NOMO-1 (cell line): ENCODE measurements around the gene SLC13A5.
"Not testable (repeated sequence)": the region's sequence is repeated elsewhere in the genome, so short reads cannot be mapped to it uniquely, and the experiment has no call there.

Experiments used
- DNase-seq, 2 experiments: peaks; one replicate each; lab custom pipeline; 2025; ENCODE audit not compliant: unreplicated experiment in 2 of 2; lab: John Stamatoyannopoulos, UW

Gene SLC13A5

DNA sequence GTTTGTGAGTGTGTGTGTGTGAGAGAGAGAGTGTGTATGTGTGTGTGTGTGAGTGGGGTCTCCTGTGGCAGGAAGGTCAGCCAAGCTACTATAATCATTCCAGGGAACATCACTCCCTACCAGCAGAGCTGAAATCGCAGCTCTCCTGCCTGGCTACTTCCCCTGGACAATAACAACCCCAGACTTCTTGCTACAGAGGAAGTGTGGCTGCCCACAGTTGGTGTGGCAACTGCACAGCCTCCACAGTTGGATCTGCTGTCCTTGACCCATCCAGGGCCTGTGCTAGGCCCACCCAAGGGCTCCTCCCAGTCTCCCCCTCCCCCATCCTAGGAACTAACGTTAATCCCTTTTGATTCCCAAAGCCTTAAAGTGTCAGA, 1.5 kb downstream of the SLC13A5 start:
- peak; percentile 18 to 57 for DNase-seq

DNA sequence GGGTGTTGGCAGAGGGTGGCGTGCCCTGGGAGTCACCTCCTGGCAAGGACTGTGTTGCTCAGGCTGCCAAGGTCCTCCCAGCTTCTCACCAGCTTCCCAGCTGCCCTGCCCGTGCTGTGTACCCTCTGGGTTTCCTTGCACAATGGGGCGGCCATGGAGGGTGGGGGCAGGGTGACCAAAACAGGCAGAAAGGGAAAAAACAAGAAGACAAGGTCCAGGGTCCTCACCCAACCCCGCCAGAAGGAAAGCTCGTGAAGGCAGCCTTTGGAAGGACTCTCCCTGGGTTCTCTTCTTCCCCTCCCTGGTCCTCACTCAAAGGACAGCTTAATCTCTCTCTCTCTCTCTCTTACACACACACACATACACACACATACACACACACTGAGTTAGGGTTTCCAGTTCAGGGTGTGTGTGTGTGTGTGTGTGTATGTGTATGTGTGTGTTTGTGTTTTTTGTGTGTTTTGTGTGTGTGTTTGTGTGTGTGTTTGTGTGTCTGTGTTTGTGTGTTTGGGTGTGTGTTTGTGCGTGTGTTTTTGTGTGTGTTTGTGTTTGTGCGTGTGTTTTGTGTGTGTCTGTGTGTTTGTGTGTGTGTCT, 2.0 kb downstream of the SLC13A5 start:
- DNase-seq: peak in 1 of 2 experiments; percentile 9

DNA sequence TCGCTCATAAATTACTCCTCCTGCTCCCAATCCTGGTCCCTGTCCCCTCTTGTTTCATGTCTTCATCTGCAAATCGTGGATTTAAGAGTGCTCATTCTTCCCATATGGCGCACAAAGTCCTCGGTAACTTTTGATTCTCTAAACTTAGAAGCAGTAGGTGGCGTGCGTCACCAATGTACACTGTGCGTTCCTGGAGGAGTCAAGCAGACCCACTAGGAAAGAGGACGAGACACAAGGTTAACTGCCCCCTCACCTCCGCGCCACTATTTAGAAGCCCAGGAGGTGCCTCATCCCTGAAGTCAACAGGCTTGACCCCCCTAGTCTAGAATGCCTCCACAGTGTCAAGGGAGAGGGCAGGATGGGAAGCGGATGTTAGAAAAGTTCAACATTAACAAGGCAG, 2.9 kb downstream of the SLC13A5 start:
- no peak for DNase-seq

DNA sequence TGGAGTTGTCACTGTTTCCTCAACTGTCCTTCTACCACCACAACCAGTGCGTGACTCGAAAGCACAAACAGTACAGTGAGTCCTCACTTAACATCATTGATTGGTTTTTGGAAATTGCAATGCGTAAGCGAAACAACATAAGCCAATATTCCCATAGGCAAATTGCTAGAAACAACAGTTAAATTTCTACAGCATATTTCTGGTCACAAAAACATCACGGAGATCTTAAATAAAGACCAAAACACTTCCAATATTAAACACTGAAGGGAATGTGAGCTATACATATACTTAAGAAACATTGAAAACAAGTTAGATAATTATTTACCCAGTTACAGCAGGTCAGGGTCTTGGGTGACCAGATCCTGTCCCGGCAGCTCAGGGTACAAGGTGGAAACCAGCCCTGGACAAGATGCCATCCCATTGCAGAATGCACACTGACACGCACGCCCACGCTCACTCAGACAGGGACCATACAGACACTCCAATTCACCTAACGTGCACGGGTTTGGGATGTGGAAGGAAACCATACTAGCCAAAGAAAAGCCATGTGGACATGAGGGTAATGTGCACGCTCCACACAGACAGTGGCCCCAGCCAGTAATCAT, 4.7 kb downstream of the SLC13A5 start:
- no peak for DNase-seq

DNA sequence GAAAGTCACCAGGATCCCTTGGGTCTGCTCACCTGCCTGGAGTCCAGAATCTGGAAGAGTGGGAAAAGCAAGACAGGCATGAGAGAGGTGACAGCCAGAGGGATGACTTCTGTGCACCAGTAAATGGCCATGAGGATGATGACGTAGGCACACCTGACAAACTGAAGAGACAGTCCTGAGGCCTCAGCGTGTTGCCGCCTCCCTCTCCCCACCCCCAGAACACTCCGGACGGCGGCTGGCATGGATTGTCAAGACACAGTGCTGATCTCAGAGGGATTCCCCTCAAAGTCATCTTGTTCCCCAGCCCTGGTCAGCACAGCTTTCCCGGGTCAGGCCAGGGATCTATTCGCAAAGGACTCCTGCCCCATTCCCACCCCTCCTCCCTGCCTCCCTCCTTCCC, 6.2 kb downstream of the SLC13A5 start:
- DNase-seq: no peak

DNA sequence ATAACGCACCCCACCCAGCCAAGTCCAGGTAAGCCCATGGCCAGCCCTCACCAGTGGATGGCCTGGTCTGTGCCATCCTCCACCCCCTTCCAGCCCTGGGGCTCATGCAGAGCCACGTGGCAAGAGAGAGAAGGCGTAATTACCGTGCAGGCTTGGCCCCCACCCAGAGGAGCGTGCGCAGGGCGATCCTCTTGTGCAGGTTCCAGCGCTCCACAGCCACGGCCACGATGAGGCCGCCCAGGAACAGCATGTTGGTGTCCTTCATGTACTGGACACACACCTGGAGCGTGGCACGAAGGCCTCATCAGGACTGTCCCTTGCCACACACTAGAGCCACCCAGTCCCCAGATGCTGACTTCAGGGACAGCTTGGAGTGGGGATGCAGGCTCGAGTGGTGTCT, 6.7 kb downstream of the SLC13A5 start:
- no peak for DNase-seq

DNA sequence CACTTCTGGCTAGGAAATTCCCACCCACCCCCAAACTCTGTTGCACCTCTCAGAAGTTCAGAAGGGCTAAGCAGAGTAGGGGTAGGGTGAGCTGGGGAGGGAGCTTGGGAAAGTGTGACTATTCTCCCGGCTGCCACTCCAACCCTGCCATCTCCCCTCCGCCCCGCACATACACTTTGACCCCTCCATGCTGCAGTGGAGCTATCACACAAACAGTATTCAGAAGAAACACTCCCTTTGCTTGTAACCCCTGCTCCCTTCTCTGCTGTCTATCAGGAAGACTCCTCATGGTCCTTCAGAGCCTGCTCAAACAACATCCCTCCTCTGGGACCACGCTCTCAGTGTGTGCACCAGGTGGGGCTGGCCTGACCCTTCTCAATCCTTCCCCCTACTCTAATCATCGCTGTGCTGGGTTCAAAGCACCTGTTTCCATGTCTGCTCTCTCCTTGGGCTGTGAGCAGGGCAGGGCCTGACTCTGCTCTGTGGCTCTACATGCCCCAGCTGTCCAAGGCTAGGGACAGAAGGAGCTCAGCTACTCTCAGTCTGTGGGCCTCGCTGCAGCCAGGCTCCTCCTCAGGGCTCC, 8.6 kb downstream of the SLC13A5 start:
- no peak for DNase-seq

DNA sequence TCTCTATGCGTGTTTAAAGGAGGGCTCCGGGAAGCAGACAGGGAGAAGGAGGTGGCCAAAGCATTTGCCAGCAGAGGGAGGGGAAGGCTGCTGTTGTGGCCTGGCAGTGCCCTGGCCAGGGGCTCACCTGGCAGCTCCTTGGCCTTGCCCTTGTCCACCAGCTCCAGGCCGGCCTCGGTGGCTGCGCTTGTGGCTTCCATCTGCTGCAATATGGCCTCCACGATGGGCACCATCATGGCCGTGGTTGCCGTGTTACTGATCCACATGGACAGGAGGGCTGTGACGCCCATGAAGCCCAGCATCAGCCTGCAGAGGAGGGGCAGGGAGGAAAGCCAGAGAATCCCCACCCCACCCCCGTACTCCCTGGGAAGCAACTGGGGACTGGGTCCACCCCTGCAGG, 9.4 kb downstream of the SLC13A5 start:
- DNase-seq: no peak

DNA sequence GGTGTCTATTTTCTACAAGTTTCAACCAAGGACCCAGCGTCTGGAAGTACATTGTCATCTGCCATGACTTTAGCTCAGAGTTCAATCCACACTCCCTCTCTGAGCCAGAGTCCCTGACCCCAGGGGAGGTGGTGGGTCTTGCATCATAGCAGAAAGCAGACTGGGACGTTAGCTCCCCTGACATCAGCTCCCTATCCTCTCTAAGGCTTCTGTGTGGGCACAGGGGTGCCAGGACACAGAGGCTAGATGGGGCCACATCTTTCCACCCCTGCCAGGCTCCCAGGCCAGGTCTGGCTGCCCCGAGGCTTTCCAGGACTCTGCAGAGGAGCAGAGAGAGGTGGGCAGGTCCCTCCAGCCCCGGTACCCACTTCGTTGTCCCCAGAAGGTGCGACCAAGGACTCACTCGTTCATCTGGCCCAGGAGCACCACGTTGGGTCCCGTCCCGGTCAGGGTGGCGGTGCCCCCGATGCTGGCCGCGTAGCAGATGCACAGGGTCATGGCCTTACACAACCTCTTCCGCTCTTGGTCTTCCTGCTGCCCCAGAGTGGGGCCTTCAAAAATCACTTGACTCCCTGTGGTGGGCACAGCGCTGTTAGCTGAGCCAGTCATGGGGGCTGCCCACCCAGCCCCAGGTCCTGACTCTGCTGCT, 10.5 kb downstream of the SLC13A5 start:
- DNase-seq: no peak

DNA sequence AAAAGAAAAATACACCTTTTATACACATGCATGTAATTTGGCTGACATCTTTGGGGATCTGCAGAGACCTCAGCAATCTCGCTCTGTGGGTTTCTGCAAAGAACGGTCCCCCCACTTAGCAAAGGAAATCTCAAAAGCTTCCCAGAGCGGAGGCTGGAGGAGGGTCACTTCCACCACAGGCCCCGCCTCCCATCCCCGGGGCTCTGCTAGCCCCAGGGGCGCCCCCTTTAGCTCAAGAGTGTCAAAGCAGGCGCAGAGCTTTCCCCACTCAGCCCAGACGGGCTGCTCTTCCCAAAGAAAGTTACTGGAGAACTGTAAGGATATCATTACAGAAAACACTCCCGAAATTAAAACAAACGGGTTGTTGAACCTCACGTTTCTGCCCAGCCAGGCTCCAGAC, 11.4 kb downstream of the SLC13A5 start:
- DNase-seq: peak in 1 of 2 experiments; percentile 7

DNA sequence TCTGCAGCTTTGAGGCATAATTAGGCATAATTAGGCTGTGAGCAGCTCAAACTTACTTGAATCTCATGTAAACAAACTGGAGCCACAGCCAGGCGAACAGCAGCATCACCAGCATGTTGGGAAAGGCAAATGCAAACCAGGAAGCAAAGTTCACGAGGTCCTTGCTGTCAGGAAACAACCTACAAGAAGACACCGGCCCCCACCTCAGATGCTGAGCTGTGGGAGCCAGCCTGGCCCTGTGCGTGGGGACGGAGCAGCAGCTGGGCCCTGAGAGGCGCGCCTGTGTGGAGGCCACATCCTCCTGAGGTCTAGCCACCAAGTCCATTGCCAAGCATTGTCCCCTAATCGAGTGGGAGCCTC, 12.2 kb downstream of the SLC13A5 start:
- DNase-seq: no peak

DNA sequence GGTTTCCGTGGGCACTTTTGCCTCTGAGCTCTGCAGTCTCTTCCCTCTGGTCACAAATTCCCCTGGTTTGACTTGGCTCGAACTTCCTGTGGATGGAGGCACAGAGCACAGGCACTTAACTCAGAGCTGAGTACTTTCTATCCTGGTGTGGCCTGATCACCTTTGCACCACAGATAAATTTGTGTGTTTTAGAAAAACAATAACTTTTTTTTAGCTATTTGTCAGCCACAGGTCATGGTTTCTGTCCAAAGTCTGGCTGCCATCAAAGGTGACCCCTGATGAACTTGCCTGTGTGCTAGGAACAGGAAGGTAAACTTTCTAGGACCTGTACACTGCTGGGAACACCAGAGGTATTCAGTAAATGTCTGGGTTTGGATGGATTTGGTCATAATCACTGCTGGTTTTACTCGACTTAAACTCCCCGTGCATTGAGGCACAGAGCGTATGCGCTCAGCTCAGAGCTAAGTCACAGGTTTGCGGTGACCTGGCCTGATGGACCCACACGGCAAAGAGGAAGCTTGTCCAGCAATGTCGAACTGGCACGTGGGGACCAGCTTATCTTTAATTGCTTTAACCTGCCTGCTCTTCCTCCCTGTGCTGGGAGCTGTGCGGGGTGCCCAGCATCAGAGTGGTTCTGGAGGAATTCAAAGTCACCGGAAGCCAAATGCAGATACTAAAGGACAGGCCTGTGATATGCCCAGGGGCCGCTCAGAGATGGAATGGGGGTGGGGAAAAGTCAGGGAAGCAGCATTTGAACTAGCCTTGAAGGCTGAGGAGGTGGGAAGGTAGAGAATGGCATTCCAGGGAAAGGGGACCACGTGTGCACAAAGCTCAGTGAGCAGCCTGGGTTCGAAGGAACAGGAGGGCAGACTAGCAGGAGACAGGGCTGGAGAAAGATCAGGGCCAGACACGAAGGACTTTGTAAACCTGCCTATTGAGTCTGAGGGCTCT, 12.9 kb downstream of the SLC13A5 start:
- DNase-seq: no peak

DNA sequence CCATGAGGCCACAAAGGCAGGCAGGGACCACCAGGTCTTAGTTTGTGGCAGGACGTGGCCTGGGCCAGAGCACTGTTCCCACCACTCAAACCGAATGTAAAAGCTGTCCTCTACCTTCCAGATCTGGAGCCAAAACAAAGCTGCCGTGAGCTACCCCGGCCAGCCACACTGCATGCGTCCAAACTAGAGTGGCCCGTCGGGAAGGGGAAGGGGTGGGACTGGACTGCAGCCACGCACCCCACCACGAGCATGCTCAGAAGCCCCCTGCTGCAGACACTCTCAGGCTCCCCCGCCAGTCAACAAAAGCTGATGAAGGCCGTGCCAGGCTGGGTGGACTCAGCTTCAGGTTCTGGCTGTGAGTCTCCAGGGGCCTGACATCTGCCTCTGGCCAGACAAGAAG, 15.2 kb downstream of the SLC13A5 start:
- DNase-seq: no peak

DNA sequence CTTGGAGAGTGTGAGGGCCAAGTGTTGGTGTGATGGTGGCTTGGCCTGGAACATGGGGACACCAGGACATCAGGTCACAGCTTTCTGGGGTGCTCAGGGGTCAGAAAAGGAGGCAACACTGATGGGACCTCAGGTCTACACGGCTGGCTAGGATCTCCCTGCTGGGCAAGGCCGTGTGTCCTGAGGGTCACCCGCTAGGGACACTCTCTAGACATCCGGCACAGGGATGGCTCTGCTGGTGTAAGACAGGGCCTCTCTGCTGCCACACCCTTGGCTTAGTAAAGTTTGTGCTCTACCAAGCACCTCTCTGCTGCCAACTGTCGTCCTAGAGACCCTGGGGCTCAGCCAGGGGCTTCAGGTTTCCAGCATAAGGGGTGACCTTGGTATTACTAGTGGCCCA, 16.3 kb downstream of the SLC13A5 start:
- DNase-seq: no peak

DNA sequence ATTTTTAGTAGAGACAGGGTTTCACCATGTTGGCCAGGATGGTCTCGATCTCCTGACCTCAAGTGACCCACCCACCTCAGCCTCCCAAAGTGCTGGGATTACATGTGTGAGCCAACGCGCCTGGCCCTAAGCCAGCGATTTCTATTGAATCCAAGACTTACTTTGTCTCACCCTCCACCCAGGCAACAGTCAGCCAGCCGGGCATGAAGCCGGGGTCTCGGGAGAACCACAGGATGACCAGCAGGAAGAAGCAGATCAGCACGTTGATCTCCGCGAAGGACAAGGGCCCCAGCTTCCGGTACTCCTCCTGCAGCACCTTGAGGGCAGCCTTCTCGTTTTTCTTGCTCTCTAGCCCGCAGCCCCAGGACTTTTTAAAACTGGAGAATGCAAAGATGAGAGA, 17.6 kb downstream of the SLC13A5 start:
- DNase-seq: no peak

DNA sequence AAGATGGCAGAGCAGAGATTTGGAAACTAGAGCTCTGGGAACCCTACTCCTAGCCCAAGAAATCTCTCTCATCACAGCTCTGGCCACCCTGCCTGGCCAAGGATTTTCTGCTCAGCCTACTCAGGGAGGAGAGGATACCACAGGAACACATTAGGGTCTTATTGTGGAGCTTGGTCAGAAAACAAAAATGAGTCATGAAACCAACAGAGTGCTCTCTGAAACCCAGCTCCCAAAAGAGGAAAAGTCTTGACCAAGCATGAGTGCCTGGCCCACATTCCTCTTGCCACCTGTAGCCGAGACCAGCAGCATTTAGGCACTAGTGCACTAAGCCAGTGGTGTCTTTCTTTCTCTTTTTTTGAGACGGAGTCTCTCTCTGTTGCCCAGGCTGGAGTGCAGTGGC, 18.1 kb downstream of the SLC13A5 start:
- DNase-seq: no peak

DNA sequence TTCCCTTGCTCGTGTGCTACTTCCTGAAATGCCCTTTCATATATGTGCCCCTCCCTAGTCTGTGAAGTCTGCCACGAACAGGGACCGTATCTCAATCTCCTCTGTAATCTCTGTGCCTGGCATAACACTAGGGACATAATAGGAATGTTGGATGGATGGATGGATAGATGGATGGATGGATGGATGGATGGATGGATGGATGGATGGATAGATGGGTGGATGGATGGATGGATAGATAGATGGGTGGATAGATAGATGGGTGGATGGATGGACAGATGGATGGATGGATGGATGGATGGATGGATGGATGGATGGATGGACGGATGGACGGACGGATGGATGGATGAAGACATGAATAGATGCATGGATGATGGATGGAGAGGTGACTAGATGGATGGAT, 21.2 kb downstream of the SLC13A5 start:
- not testable (repeated sequence) for DNase-seq

DNA sequence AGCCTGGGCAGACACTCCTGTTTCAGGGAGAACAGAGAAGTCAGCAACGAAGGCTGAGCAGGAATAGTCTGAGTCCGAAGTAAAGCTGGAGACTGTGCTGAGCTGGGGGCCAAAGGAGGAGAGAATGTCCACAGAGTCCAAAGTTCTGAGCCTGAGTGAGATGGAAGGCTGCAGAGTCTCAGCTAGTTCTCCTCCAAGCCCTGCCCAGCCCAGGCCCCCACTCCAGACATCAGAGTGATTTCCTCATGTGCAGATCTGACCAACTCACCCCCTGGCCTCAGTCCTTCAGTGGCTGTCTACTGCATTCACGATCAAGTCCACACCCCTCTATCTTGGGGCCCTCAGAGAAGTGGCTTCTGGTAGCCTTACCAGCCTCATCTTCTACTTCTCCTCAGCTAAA, 21.6 kb downstream of the SLC13A5 start:
- DNase-seq: no peak

DNA sequence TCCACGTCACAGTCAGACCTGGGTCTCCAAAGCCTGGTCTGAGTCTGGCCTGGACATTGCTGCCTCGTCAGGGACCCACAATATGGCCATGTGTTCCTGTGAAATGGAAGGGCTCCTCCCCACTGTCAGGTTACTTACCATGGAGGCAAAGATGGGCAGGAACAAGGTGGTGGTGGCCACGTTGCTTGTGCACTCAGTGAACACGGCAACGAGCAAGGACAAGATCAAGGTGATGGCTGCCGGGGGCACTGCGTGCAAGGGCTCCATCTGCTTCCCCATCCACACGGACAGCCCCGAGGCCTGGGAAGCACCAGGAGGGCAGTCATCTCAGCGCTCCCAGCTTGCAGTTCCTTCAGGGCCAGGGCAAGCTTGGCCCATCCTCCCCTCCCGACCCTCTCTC, 22.5 kb downstream of the SLC13A5 start:
- DNase-seq: no peak

DNA sequence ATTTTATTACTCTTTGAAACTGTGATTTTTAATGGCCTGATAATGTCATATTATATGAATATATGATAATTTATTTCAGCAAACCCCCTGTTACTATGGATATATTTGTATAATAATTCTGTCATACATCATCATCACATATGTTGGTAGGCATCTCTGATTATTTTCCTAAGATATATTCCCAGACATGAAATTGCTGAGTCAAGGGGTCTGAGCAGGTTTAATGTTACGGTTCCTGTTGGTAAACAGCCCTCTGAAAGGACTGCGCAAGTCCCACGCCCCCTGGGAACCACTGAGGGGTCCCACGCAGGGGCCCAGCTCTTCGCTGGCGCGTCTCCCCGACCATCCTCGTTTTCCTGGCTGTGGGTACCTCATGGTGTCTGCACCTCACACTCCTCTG, 24.2 kb downstream of the SLC13A5 start:
- no peak for DNase-seq

DNA sequence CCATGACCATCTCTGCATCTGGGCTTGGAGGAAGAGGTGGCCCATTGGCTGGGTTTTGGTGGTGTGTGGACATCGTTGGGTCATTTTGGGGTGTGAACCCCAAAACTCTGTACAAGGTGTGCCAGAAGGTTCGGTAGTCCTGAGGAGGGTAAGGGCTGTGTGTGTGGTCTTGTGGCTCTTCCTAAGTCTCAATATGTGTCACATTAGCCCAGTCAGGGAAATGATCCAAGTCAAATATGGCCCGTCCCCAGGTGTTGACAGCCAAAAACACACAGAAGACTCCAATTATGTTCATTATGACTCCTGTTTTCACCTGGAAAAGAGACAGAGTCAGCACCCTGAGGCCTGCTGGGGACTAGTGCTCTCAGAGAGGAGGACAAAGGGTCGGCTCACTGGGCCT, 27.1 kb downstream of the SLC13A5 start:
- DNase-seq: no peak
